ENCODE measurements around the gene PTPRG. TPM values are rescaled to one million over a fixed set of nuclear protein-coding genes. Genes with fewer than 3 reads are reported as not detected.

PTPRG gene
- total RNA-seq, 2 donors from 2014 or later, result 23.9 to 31.6 TPM

GRCh38 chr3:62261121-62261520 lies 699.8 kb downstream of the PTPRG start:
- DNase-seq, result no peak
- Histone ChIP-seq H3K4me3 (no peak overlapping the region), H3K27me3 (no peaks in the 10 kb centered on the region), H3K9me3 (no peaks in the 10 kb centered on the region), H3K4me1 (no peaks in the 10 kb centered on the region), H3K36me3 (replicated peaks in 1 of 2; ENCODE audit: insufficient read depth in 1 of 2, low read depth in 2 of 2) (no peaks in the 10 kb centered on the region), H3K27ac (no peak overlapping the region)
- 71 to 72% methylated on average over 3 of the region's 3 CpGs for WGBS, 2 donors
- intact Hi-C loops (cut with DNase I), result no loop called here
- TF ChIP-seq POLR2A (IDR thresholded peaks at IDR 0.05) (no peak), CTCF (IDR thresholded peaks at IDR 0.05) (no peak)
- ATAC-seq, result no peak

GRCh38 chr3:62261736-62262135 lies 700.4 kb downstream of the PTPRG start:
- intact Hi-C loops (cut with DNase I), result no loop called here
- no peaks in the 10 kb centered on the region for H3K27me3 ChIP-seq
- ATAC-seq (no peak), DNase-seq (no peak)
- TF ChIP-seq POLR2A (IDR thresholded peaks at IDR 0.05) (no peak), CTCF (IDR thresholded peaks at IDR 0.05) (no peak)
- 71 to 82% methylated on average over 3 of the region's 3 CpGs for WGBS, 2 donors
- no peaks in the 10 kb centered on the region for H3K9me3 ChIP-seq
- no peak overlapping the region for H3K4me3 ChIP-seq
- H3K27ac ChIP-seq, result no peak overlapping the region
- H3K4me1 ChIP-seq, result no peaks in the 10 kb centered on the region
- no peaks in the 10 kb centered on the region for H3K36me3 ChIP-seq (replicated peaks in 1 of 2; ENCODE audit: insufficient read depth in 1 of 2, low read depth in 2 of 2)

GRCh38 chr3:62265528-62265927 lies 704.2 kb downstream of the PTPRG start:
- no peak for TF ChIP-seq CTCF (IDR thresholded peaks at IDR 0.05)
- no peak for TF ChIP-seq POLR2A (IDR thresholded peaks at IDR 0.05)
- DNase-seq (no peak), ATAC-seq (no peak)
- WGBS, 2 donors, result 87 to 88% methylated on average over 1 of the region's 1 CpG
- no peaks in the 10 kb centered on the region for H3K27me3 ChIP-seq
- H3K9me3 ChIP-seq, result no peaks in the 10 kb centered on the region
- H3K27ac ChIP-seq, result no peak overlapping the region
- intact Hi-C loops (cut with DNase I), result no loop called here
- no peaks in the 10 kb centered on the region for H3K4me1 ChIP-seq
- no peaks in the 10 kb centered on the region for H3K36me3 ChIP-seq (replicated peaks in 1 of 2; ENCODE audit: insufficient read depth in 1 of 2, low read depth in 2 of 2)
- no peak overlapping the region for H3K4me3 ChIP-seq

- Histone ChIP-seq H3K9me3 (no peaks in the 10 kb centered on the region), H3K27me3 (no peaks in the 10 kb centered on the region), H3K27ac (no peak overlapping the region), H3K4me3 (no peak overlapping the region), H3K36me3 (replicated peaks in 1 of 2; ENCODE audit: insufficient read depth in 1 of 2, low read depth in 2 of 2) (no peaks in the 10 kb centered on the region), H3K4me1 (no peaks in the 10 kb centered on the region)
- TF ChIP-seq POLR2A (IDR thresholded peaks at IDR 0.05) (no peak), CTCF (IDR thresholded peaks at IDR 0.05) (no peak)
- DNase-seq, result no peak
- intact Hi-C loops (cut with DNase I), result no loop called here
- no peak for ATAC-seq
Observed at GRCh38 chr3:62266668-62267283, 705.4 kb downstream of the PTPRG start.

- intact Hi-C loops (cut with DNase I), result no loop called here
- no peak for DNase-seq
- no peak overlapping the region for H3K4me3 ChIP-seq
- H3K9me3 ChIP-seq, result no peaks in the 10 kb centered on the region
- TF ChIP-seq POLR2A (IDR thresholded peaks at IDR 0.05) (no peak), CTCF (IDR thresholded peaks at IDR 0.05) (no peak)
- no peaks in the 10 kb centered on the region for H3K36me3 ChIP-seq (replicated peaks in 1 of 2; ENCODE audit: insufficient read depth in 1 of 2, low read depth in 2 of 2)
- WGBS, 2 donors, result 91 to 96% methylated on average over 2 of the region's 2 CpGs
- H3K27ac ChIP-seq, result no peak overlapping the region
- no peak for ATAC-seq
- no peaks in the 10 kb centered on the region for H3K27me3 ChIP-seq
- H3K4me1 ChIP-seq, result no peaks in the 10 kb centered on the region
Observed at GRCh38 chr3:62276658-62277180, 715.3 kb downstream of the PTPRG start.

Measured in body of pancreas (tissue), 4 donors.